Epithelial cell of proximal tubule (primary cell): ENCODE results near the gene CTRL. TPM values are rescaled to one million over a fixed set of nuclear protein-coding genes. Genes with fewer than 3 reads are reported as not detected.

Experiments used
- DNase-seq: peaks from one replicate; pipeline ENCODE4 v3.0.0-alpha.2; 2011; ENCODE audit warnings: low read depth
- H3K4me3 ChIP-seq: 2 replicates; pipeline ENCODE4 v1.5.1; 2011; ENCODE audit warnings: low read depth, mild to moderate bottlenecking, low read length
- total RNA-seq: library from RNA; depleted of rRNA; stranded (reverse); fragments of >200 nt; gene quantifications from 2 replicates; pipeline ENCODE4 v1.2.3, GENCODE V29; 2015
- TF ChIP-seq, protein P1 (sequence below): conservative IDR thresholded peaks from 2 replicates; pipeline ENCODE4 v1.5.1; 2012; ENCODE audit warnings: low read depth, mild to moderate bottlenecking, low read length

The CTRL gene
- total RNA-seq, 1 donor from 2014 or later, result 2.1 TPM

DNA sequence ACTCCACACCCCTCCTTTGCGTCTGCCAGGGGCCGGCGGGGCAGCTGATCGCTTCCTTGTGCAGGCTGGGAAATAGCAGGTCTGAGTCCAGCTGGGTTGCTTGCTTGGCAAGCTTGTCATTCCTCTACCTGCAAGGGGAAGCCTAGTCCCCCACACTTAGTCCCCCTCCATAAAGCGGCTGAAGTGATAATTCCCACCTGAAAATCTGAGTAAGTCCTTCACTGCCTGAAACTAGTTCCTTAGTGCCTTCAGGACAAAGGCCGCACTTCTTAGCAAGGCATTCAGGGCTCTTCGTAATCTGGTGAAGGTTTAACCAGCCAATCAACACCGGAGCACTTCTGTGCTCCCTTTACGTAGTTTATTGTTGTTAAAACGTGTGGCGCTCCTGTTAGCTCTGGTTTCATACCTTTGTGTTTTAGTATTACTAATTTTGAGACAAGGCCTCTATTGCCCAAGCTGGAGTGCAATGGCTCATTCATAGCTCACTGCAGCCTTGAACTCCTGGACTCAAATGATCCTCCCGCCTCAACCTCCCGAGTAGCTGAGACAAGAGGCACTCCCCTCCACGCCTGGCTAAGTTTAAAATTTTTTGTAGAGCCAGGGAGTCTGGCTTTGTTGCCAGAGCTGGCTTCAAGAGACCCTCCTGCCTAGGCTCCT is 37.8 kb downstream of the CTRL start:
- TF ChIP-seq, protein P1, sequence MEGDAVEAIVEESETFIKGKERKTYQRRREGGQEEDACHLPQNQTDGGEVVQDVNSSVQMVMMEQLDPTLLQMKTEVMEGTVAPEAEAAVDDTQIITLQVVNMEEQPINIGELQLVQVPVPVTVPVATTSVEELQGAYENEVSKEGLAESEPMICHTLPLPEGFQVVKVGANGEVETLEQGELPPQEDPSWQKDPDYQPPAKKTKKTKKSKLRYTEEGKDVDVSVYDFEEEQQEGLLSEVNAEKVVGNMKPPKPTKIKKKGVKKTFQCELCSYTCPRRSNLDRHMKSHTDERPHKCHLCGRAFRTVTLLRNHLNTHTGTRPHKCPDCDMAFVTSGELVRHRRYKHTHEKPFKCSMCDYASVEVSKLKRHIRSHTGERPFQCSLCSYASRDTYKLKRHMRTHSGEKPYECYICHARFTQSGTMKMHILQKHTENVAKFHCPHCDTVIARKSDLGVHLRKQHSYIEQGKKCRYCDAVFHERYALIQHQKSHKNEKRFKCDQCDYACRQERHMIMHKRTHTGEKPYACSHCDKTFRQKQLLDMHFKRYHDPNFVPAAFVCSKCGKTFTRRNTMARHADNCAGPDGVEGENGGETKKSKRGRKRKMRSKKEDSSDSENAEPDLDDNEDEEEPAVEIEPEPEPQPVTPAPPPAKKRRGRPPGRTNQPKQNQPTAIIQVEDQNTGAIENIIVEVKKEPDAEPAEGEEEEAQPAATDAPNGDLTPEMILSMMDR, result no peak
- DNase-seq, result no peak

DNA sequence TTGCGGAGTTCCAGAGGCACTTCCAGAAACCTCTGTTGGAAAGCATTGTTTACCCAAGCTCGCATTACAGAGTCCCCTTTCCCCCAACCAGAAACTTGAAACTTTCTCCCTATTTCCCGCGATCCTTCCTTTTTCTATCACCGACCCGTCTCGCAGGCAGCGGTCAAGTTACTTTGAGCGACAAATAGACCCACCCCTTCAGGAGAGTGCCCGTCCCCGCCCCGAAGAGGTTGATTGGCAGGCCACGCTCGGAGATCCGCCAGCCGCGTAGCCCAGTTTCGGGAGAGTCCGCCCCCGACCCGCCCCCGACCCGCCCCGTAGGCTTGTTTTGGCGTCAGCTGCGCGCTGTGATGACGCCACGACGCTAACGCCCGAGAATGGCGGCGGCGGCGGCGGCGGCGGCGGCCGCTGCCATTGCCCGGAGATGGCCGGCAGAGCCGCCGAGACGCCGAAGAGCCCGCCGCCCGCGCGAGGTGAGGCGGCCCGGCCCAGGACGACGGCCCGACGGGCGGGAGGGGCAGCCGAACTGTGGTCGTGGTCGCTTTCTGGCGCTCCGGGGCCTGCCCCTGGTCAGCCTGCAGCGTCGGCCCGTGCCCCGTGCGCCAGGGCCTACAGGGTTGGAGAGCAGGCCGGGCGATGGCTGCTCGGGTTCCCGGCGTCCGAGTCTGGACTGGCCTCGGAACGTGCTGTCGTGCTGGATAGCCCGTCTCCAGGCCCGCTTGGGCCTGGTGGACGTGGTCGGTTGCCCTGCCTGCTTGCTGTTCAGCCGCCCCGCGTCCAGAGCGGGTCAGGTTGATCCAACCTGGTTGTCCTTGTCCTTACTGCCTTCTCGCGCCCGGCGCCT is 38.5 kb downstream of the CTRL start, which contains the start of gene PSKH1:
Gene PSKH1, plus strand, starts transcription at position 356 of the 844 bp plus-strand sequence. CDS start 15,496 bp downstream, outside the sequence.
- TF ChIP-seq, protein P1, result no peak
- peak within 1 kb of the TSS; percentile 98 for H3K4me3 ChIP-seq
- no peak for DNase-seq

More for the DNA sequence above, 37.8 kb downstream of the CTRL start:
- H3K4me3 ChIP-seq, result peak overlapping the region; percentile 98

DNA sequence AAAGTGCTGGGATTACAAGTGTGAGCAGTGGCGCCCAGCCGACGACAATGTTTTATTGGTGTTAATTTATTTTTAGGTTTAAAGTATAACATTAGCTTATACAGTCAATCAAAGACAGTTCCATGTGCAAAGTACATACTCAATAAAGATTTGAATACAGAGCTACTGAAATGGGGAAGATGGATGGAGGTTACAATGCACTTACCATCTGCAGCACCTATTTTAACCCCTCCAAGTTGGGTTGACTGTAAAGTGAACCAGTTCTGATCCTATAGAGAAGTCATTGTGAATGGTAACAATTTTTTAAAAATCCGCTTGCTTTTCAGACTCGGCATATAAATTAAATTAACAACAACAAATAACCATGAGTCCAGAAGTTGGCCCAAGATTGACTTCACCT is 39.3 kb downstream of the CTRL start:
- H3K4me3 ChIP-seq, result peak overlapping the region; percentile 56
- TF ChIP-seq, protein P1, result no peak
- DNase-seq, result no peak

DNA sequence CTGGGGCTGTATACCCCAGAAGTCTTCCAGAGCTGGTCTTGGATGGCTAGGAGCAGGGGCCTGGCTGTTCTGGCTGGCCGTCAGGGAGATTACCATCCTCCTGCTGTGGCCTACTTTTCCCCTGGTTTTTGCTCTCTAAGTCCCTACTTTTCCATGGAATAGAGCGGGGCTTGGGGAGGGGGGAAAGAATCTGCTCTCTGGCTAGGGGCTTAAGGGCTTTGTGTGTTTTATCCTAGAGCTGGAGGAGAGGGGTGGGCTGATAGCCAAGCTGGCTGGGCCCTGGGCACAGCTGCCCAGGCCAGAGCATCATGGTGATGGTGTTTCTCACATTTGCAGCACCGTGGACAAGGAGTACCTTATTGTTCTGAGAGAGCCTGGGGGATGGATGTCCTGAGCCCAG is 43.3 kb downstream of the CTRL start:
- TF ChIP-seq, protein P1, result no peak
- no peak for DNase-seq
- H3K4me3 ChIP-seq, result no peak overlapping the region

DNA sequence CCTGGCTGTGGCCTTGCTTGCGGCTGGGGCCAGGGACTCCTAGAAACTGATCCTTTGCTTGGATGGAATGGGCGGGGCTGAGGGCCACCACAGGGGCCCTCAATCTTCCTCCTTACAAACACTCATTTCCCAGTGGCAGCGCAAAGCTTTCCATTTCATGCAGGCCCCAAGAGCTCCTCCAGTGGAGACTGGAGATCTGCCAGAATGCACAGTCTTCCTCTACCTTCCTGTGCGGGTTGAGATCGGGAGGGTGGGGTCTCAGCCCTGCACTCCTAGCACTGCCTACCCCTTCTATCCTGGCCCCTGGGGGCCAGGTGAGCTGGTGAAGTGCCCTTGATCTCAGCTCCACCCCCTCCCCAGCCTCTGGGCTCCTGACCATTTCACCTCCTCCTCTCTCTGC is 45.3 kb downstream of the CTRL start:
- no peak for DNase-seq
- no peak overlapping the region for H3K4me3 ChIP-seq
- TF ChIP-seq, protein P1, result no peak

DNA sequence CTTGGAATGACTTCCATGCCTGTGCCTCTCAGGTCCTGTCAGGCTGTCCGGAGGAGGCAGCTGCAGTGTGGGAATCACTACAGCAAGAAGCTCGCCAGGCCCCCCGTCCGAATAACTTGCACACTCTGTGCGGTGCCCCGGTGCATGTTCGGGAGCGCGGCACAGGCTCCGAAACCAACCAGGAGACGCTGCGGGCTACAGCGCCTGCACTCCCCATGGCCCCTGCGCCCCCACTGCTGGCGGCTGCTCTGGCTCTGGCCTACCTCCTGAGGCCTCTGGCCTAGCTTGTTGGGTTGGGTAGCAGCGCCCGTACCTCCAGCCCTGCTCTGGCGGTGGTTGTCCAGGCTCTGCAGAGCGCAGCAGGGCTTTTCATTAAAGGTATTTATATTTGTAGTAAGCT is 45.7 kb downstream of the CTRL start:
- TF ChIP-seq, protein P1, result no peak
- no peak for DNase-seq
- H3K4me3 ChIP-seq, result no peak overlapping the region
